Right lobe of liver (tissue), 4 donors: ENCODE results near the gene ANKRD11.

Source experiments
- CTCF ChIP-seq, 4 donors: fragments of 200-600 bp in 3 of 4; fragments of 450-650 bp in 1 of 4; IDR thresholded peaks; one replicate each; pipeline versions ENCODE4 v1.5.1 to v1.8.0; 2016 to 2022; ENCODE audit warnings: antibody characterized with exemption in 4 of 4, mild to moderate bottlenecking in 2 of 4
- POLR2A ChIP-seq: fragments of 450-650 bp; IDR thresholded peaks from one replicate; pipeline ENCODE4 v1.6.1; 2017; ENCODE audit warnings: antibody characterized with exemption, mild to moderate bottlenecking
- donor health status: DM: no; HTN: no; CAD: no.
- donor health status: DM: no; HTN: no; CAD: no.
- donor health status: DM: no; HTN: yes; CAD: no.

- TF ChIP-seq CTCF (IDR thresholded peaks at IDR 0.05) (no peak), POLR2A (no peak)
Observed at GRCh38 chr16:89531821-89532526, 41.6 kb upstream of the ANKRD11 start.
